C1 segment of cervical spinal cord (tissue), 14 donors: ENCODE data around the gene ZNHIT3.
A peak's percentile ranks its signal among the peaks of the same experiment; 100 is the strongest.
"Not testable (repeated sequence)": the region's sequence is repeated elsewhere in the genome, so short reads cannot be mapped to it uniquely, and the experiment has no call there.

Source experiments
- DNase-seq, 14 donors: peaks; one replicate each; lab custom pipeline; 2025; lab: John Stamatoyannopoulos, UW

Gene ZNHIT3

DNA sequence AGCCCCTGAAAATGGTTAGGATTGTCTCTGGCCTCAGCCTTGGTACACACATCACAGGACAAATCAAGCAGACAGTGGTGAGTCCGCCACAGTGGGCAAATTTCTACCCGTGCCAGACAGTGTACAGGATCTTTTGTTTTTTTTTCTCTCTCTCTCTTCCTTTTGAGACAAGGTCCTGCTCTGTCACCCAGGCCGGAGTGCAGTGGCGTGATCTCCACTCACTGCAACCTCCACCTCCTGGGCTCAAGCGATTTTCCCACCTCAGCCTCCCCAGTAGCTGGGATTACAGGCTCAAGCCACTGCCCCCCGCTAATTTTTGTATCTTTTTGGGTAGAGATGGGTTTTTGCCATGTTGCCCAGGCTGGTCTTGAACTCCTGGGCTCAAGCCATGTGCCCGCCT, 2.5 kb upstream of the ZNHIT3 start:
- DNase-seq, result not testable (repeated sequence)

DNA sequence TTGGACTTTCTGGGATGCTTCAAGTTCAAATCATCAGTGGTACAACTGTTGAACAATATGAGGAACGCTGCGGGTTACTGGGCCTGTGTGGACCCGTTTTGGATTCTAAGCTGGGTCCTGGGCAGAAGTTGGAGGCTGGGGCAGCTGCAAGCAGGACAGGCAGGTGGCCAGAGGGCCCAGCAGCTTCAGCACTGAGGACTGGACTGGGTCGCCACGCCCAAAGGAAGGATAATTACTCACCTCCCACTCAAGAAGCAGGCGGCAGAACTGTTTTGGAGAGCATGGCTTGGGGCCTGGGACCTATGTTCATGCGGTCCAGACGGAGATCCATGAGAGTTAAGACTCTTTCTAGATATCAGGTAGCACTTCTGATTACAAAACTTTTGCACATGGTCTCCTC, 1.5 kb upstream of the ZNHIT3 start:
- no peak for DNase-seq

GRCh38 chr17:36485805-36486203, 677 bp upstream of the ZNHIT3 start:
- no peak for DNase-seq

GRCh38 chr17:36493956-36494355, 7.5 kb downstream of the ZNHIT3 start:
- no peak for DNase-seq

GRCh38 chr17:36494674-36495073, 8.2 kb downstream of the ZNHIT3 start:
- DNase-seq, result no peak

DNA sequence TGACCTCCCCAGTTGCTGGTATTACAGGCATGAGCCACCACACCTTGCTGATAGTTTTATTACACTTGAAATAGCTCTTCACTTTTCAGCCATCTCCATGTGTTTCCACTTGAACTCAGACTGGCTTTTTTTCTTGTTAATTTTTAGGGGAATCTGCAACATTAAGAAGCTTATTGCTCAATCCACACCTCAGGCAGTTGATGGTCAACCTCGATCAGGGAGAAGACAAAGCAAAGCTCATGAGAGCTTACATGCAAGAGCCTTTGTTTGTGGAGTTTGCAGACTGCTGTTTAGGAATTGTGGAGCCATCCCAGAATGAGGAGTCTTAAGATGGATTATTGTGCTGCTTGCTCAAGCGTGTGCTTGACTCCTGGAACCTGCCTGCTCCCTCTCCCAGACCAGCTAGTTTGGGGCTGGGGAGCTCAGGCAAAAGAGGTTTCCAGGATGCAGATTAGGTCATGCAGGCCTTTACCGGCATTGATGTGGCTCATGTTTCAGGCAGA, 8.6 kb downstream of the ZNHIT3 start:
- no peak for DNase-seq

DNA sequence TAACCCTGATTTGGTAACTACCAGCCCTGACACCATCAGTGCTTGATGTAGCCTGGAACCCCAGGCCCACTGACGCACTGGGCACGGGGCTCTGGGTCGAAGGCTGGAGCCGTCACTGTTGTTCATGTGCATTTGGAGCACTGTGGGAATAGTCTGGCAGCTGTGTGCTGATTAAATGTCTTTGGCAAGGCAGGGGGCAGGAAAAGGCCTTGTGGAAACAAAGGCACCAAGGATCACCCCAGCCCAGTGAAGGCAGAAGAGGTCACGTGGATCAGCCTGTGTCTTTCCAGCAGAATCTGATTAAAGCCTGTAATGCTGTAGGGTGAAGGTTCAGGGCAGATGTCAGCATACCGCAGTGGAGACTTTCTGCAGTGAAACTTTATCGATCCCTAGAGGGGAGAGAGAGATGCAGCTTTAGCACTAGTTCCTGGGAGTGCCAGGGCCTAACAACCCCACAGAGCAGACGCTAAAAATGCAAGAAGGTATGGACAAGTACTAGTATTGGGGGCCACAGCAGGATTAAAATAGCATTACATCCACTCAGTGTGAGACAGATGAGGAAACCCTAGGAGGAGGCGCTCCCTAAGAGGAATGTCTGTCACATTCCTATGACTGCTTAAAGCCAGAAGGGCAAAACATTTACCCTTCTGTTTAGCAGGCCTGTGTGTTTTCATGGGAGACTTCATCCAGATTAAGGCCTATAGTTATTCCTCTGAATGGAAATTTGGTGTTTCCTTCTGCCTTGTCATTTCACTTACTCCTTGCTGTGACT, 9.7 kb downstream of the ZNHIT3 start:
- DNase-seq, result peak in 9 of 14 donors; percentile 6 to 53 (median 27)

- no peak for DNase-seq
Observed at GRCh38 chr17:36498155-36498554, 11.7 kb downstream of the ZNHIT3 start.

DNA sequence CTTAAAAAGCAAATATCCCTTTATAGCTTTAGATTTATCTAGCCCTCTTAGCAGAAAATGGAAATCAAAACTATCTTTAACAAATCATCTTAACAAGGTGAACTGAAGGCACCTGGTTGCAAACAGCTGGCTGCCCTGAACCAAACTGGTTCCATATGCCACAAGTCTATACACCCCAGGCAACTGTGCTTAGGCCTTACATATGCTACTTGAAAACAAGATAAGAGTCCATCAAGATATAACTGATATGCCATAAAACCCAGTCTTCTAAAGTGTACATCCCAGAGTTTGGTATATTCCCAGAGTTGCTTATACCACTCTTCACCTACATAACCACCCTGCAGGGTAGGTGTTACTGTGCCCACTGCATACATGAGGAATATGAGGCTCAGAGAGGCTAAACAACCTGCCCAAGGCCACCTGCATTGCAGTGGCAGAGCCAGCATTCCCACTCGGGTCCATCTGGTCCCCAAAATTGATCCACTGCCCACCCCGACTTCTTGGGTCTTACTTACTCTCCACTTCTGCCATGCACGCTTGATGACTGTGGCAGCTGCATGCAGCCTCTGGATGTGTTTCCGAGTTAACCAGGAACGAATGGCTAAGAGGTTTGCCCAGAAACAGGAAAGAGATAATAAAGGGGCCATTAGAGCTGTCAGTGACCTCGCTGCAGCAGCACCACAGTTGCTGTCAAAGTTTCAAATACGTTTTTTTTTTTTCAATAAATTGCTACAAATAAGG, 12.2 kb downstream of the ZNHIT3 start:
- no peak for DNase-seq

DNA sequence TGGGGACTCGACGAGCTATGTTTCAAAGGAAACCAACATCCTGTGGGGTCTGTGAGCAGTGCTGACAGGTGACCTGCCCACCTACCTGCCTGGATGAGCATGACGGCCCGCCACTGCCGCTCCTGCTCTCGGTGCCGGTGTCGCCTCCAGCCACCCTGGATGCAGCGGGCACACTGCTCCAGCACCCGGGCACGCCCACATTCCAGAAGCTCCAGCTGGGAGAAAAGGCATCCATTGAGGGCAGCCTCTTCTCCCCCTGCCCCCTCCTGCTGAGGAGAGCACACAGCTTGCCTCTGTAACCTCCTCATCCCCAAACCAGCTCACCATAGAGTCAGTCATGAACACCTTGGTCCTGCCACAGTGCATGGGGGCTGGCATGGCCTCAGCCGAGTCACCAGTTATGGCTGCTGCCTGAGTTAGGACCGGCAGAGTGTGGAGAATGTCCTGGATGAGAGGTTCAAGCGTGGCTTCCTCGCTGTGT, 14.3 kb downstream of the ZNHIT3 start:
- no peak for DNase-seq

GRCh38 chr17:36501351-36501750, 14.9 kb downstream of the ZNHIT3 start:
- no peak for DNase-seq

GRCh38 chr17:36501963-36502362, 15.5 kb downstream of the ZNHIT3 start:
- no peak for DNase-seq

- no peak for DNase-seq
Observed at GRCh38 chr17:36503456-36504155, 17.1 kb downstream of the ZNHIT3 start.

- DNase-seq, result no peak
Observed at GRCh38 chr17:36504156-36504545, 17.7 kb downstream of the ZNHIT3 start.

DNA sequence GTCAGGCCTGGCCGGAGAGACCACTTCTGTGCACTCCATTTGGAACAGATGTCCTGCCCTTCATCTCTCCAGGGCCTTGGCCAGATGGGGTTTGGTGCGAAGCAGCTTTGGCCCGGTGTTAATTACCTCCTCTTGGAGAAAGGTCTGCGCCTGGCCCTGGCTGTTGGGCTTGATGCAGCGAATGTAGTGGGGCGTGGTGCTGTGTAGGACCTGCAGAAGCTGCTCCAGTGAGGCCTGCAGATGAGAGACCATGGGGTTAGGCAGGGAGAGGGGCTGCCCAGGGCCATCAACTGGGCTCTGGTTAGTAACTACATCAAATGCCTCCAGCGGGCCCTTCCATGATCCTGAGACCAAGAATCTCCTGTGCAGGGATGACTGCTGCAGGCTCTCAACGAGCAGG, 18.7 kb downstream of the ZNHIT3 start:
- DNase-seq, result no peak

DNA sequence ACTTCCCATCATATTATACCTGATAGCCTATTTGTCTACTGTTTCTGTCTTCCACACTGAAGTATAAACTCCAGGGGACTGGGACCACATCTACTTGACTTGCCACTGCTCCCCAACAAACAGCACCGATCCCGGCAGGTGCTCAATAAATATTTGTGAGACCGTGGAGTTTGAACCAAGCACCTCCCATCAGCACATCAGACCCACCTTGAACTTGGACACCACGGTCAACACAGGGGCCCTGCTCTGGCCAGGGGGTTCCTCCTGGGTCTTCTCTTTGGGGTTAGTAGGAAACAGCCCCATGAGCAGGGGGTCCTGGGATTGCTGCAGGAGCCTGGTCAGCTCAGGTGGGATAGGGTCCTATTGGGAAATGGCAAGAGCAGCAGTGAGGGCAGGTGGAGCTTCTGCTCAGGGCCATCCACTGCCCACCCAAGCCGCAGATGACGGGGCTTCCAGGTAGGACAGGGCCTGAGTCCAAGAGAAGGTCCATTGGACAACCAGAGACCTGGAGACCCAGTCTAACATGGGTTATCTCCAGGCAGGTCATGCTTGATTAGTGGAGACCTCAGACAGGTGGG, 19.9 kb downstream of the ZNHIT3 start:
- no peak for DNase-seq

GRCh38 chr17:36506831-36507230, 20.4 kb downstream of the ZNHIT3 start:
- no peak for DNase-seq

- DNase-seq, result no peak
Observed at GRCh38 chr17:36507266-36507665, 20.8 kb downstream of the ZNHIT3 start.

GRCh38 chr17:36508439-36508838, 22.0 kb downstream of the ZNHIT3 start:
- DNase-seq, result not testable (repeated sequence)

GRCh38 chr17:36509272-36509985, 22.9 kb downstream of the ZNHIT3 start:
- no peak for DNase-seq

DNA sequence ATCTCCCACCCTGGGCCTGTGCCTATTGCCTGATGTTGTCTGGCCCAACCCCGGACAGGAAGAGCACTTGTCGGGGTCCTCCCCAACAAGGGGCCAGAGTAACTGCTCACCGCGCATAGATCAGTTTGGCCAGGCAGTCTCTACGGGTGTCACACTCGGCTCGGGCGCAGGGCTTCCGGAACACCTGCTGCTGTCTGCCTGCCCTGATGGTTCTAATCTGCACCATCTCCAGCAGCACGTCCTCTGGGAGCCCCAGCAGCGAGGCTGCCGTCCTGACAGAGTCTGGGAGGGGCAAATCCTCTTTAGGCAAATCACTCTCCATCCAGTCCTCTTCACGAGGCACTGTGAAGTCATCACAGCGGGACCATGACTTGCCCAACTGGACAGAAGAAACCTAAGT, 24.2 kb downstream of the ZNHIT3 start:
- DNase-seq, result no peak
